Measurements from ENCODE around the gene GLT6D1.

GRCh38 chr9:135659252-135659651 is 19.9 kb upstream of the GLT6D1 start:
- TF ChIP-seq POLR2A (IDR thresholded peaks at IDR 0.05) (no peak), CTCF (IDR thresholded peaks at IDR 0.05) (no peak), POLR2AphosphoS5 (IDR thresholded peaks at IDR 0.05) (no peak)
